HepG2 (cell line): Measurements from ENCODE around the gene BAIAP3.

Experiments used
- CTCF ChIP-seq: sonication (generic); formaldehyde crosslinking; IDR thresholded peaks from 2 replicates; pipeline ENCODE4 v1.5.0; 2020; ENCODE audit warnings: mild to moderate bottlenecking, missing genetic modification reagents, moderate library complexity
- EZH2 ChIP-seq: conservative IDR thresholded peaks from 2 replicates; pipeline ENCODE4 v1.6.1; 2012; ENCODE audit warnings: mild to moderate bottlenecking, low read depth, low read length, moderate library complexity
- FOXJ3 ChIP-seq: sonication (generic); formaldehyde crosslinking; IDR thresholded peaks from 2 replicates; pipeline ENCODE4 v1.4.0; 2020; ENCODE audit warnings: missing genetic modification reagents, mild to moderate bottlenecking, borderline replicate concordance
- HINFP ChIP-seq: sonication (generic); formaldehyde crosslinking; IDR thresholded peaks from 2 replicates; pipeline ENCODE4 v1.4.0; 2020; ENCODE audit warnings: low read depth, mild to moderate bottlenecking, missing genetic modification reagents
- JUND ChIP-seq: sonication (generic); formaldehyde crosslinking; IDR thresholded peaks from 2 replicates; pipeline ENCODE4 v1.8.0; 2022; ENCODE audit warnings: mild to moderate bottlenecking, missing genetic modification reagents
- NFRKB ChIP-seq: fragments of 450-650 bp; IDR thresholded peaks from 2 replicates; pipeline ENCODE4 v1.6.1; 2017
- NR2C2 ChIP-seq: sonication (generic); formaldehyde crosslinking; IDR thresholded peaks from 2 replicates; pipeline ENCODE4 v1.4.0; 2020; ENCODE audit warnings: missing genetic modification reagents, mild to moderate bottlenecking, moderate library complexity, borderline replicate concordance
- RBM22 ChIP-seq: fragments of 200-400 bp; formaldehyde crosslinking; optimal IDR thresholded peaks from 2 replicates; pipeline ENCODE3; 2017; ENCODE audit warnings: mild to moderate bottlenecking, low read length, moderate library complexity
- SP1 ChIP-seq, 2 experiments: fragments of 450-650 bp in 1 of 2; sonication (generic) in 1 of 2; formaldehyde crosslinking in 1 of 2; IDR thresholded peaks; 2 replicates each; pipeline versions ENCODE4 v1.4.0 to v1.6.1; 2016 to 2020; ENCODE audit warnings: missing genetic modification reagents in 1 of 2

GRCh38 chr16:1336619-1337018 is 3.2 kb downstream of the BAIAP3 start:
- TF ChIP-seq FOXJ3 (CRISPR knock-in tag) (no peak), NR2C2 (CRISPR knock-in tag) (no peak), SP1 (IDR thresholded peaks at IDR 0.05) (no peak), SP1 (CRISPR knock-in tag; IDR thresholded peaks at IDR 0.05) (no peak), EZH2 (no peak), JUND (CRISPR knock-in tag) (no peak), HINFP (CRISPR knock-in tag) (no peak), NFRKB (no peak), CTCF (CRISPR knock-in tag) (no peak), RBM22 (no peak)
